Astrocyte (in vitro differentiated cells and primary cell): Measurements from ENCODE around the gene CRLF3.

Experiments
- CTCF ChIP-seq: IDR thresholded peaks from 2 replicates; pipeline ENCODE4 v1.5.1; 2011; ENCODE audit warnings: low read depth, mild to moderate bottlenecking, inconsistent platforms, low read length, moderate library complexity; ENCODE audit not compliant: insufficient read depth
- EZH2 ChIP-seq: IDR thresholded peaks from 2 replicates; pipeline ENCODE4 v1.6.1; 2012; ENCODE audit warnings: mild to moderate bottlenecking, low read length, inconsistent platforms; ENCODE audit not compliant: insufficient read depth

- TF ChIP-seq CTCF = no peak
- no peak for TF ChIP-seq EZH2
These were observed 4.4 kb downstream of the CRLF3 start for GRCh38 chr17:30819971-30820705.
